H9 (cell line): Measurements from ENCODE around the gene ACSBG1. TPM values are rescaled to one million over a fixed set of nuclear protein-coding genes. Genes with fewer than 3 reads are reported as not detected.

Source experiments
- DNase-seq: peaks from one replicate; pipeline ENCODE4 v3.0.0-alpha.2; 2017
- H2AFZ ChIP-seq: one replicate; pipeline ENCODE4 v1.6.1; 2013; ENCODE audit warnings: mild to moderate bottlenecking, low read length, control low read depth, moderate library complexity
- H2AK5ac ChIP-seq: 2 replicates; pipeline ENCODE4 v1.6.1; 2013; ENCODE audit warnings: low read length, control low read depth, mixed read lengths; ENCODE audit not compliant: insufficient read length
- H2BK120ac ChIP-seq: one replicate; pipeline ENCODE4 v1.6.1; 2013; ENCODE audit warnings: low read depth, mild to moderate bottlenecking, low read length, control low read depth, inconsistent platforms; ENCODE audit not compliant: poor library complexity, severe bottlenecking
- H2BK12ac ChIP-seq: 2 replicates; pipeline ENCODE4 v1.6.1; 2013; ENCODE audit warnings: low read length, control low read depth, mixed read lengths, low read depth; ENCODE audit not compliant: insufficient read length
- H2BK15ac ChIP-seq: 2 replicates; pipeline ENCODE4 v1.6.1; 2013; ENCODE audit warnings: low read depth, low read length, control low read depth
- H2BK20ac ChIP-seq: one replicate; pipeline ENCODE4 v1.6.1; 2013; ENCODE audit warnings: low read depth, mild to moderate bottlenecking, low read length, control low read depth, inconsistent platforms; ENCODE audit not compliant: poor library complexity, severe bottlenecking
- H2BK5ac ChIP-seq: 2 replicates; pipeline ENCODE4 v1.6.1; 2013; ENCODE audit warnings: low read length, control low read depth, mixed read lengths; ENCODE audit not compliant: insufficient read length
- H3K14ac ChIP-seq: 2 replicates; pipeline ENCODE4 v1.6.1; 2013; ENCODE audit warnings: low read length, control low read depth; ENCODE audit not compliant: insufficient read depth
- H3K18ac ChIP-seq: 2 replicates; pipeline ENCODE4 v1.6.1; 2013; ENCODE audit warnings: low read depth, mild to moderate bottlenecking, mixed read lengths, low read length, control low read depth; ENCODE audit not compliant: insufficient read length
- H3K23ac ChIP-seq: 2 replicates; pipeline ENCODE4 v1.6.1; 2013; ENCODE audit warnings: low read length, control low read depth, mixed read lengths, low read depth; ENCODE audit not compliant: insufficient read length
- H3K23me2 ChIP-seq: 2 replicates; pipeline ENCODE4 v1.6.1; 2013; ENCODE audit warnings: low read depth, mild to moderate bottlenecking, mixed read lengths, low read length, control low read depth; ENCODE audit not compliant: insufficient read length, poor library complexity, severe bottlenecking
- H3K27ac ChIP-seq: 2 replicates; pipeline ENCODE4 v1.5.1; 2013; ENCODE audit warnings: low read length, control low read depth, mixed read lengths, low read depth; ENCODE audit not compliant: insufficient read length
- H3K27me3 ChIP-seq: 2 replicates; pipeline ENCODE4 v1.6.1; 2013; ENCODE audit warnings: low read length, control low read depth, inconsistent platforms; ENCODE audit not compliant: insufficient read depth
- H3K4ac ChIP-seq: 2 replicates; pipeline ENCODE4 v1.6.1; 2013; ENCODE audit warnings: low read depth, mild to moderate bottlenecking, control low read depth, inconsistent platforms, low read length, moderate library complexity
- H3K4me1 ChIP-seq: 2 replicates; pipeline ENCODE4 v1.6.1; 2013; ENCODE audit warnings: low read length, control low read depth, inconsistent platforms; ENCODE audit not compliant: insufficient read depth
- H3K4me2 ChIP-seq: 2 replicates; pipeline ENCODE4 v1.6.1; 2013; ENCODE audit warnings: low read length, control low read depth, mixed read lengths; ENCODE audit not compliant: insufficient read length, insufficient read depth
- H3K56ac ChIP-seq: 2 replicates; pipeline ENCODE4 v1.6.1; 2013; ENCODE audit warnings: low read depth, mild to moderate bottlenecking, mixed read lengths, low read length, control low read depth; ENCODE audit not compliant: insufficient read length
- H3K79me1 ChIP-seq: 2 replicates; pipeline ENCODE4 v1.6.1; 2013; ENCODE audit warnings: low read depth, mild to moderate bottlenecking, moderate library complexity, low read length, control low read depth, inconsistent platforms; ENCODE audit not compliant: insufficient read depth, poor library complexity, severe bottlenecking
- H3K79me2 ChIP-seq: 2 replicates; pipeline ENCODE4 v1.6.1; 2013; ENCODE audit warnings: low read length, control low read depth, inconsistent platforms; ENCODE audit not compliant: insufficient read depth
- H3K9ac ChIP-seq: 2 replicates; pipeline ENCODE4 v1.6.1; 2013; ENCODE audit warnings: low read length, control low read depth, mixed read lengths; ENCODE audit not compliant: insufficient read length; ENCODE audit errors: extremely low read depth
- H3K9me3 ChIP-seq: one replicate; pipeline ENCODE4 v1.6.1; 2013; ENCODE audit warnings: low read depth, low read length, inconsistent platforms; ENCODE audit not compliant: control insufficient read depth
- H3T11ph ChIP-seq: one replicate; pipeline ENCODE4 v1.6.1; 2013; ENCODE audit warnings: mild to moderate bottlenecking, low read length, control low read depth, inconsistent platforms
- H4K20me1 ChIP-seq: one replicate; pipeline ENCODE4 v1.6.1; 2013; ENCODE audit not compliant: control insufficient read depth, insufficient read length, insufficient read depth
- H4K5ac ChIP-seq: 2 replicates; pipeline ENCODE4 v1.6.1; 2013; ENCODE audit warnings: low read depth, mild to moderate bottlenecking, mixed read lengths, low read length, control low read depth; ENCODE audit not compliant: insufficient read length
- H4K8ac ChIP-seq: replicated peaks from 2 replicates; pipeline ENCODE4 v1.6.1; 2013; ENCODE audit warnings: low read length, control low read depth, mixed read lengths, low read depth; ENCODE audit not compliant: insufficient read length
- H4K91ac ChIP-seq: 2 replicates; pipeline ENCODE4 v1.6.1; 2013; ENCODE audit warnings: low read depth, mild to moderate bottlenecking, moderate library complexity, mixed read lengths, low read length, control low read depth; ENCODE audit not compliant: insufficient read length
- H3K27ac Mint-ChIP-seq, 3 experiments: 2 replicates in 2 of 3; 3 replicates in 1 of 3; pipeline ENCODE4 v1.8.0; 2020 to 2021; ENCODE audit warnings: mixed read lengths in 3 of 3, mild to moderate bottlenecking in 1 of 3, moderate library complexity in 1 of 3
- H3K27me3 Mint-ChIP-seq: 2 replicates; pipeline ENCODE4 v1.8.0; 2021; ENCODE audit warnings: low read depth, mild to moderate bottlenecking, moderate library complexity, mixed read lengths
- H3K36me3 Mint-ChIP-seq, 3 experiments: 2 replicates in 2 of 3; 3 replicates in 1 of 3; pipeline ENCODE4 v1.8.0; 2020 to 2021; ENCODE audit warnings: low read depth in 3 of 3, mixed read lengths in 3 of 3; ENCODE audit not compliant: insufficient read depth in 1 of 3
- H3K4me1 Mint-ChIP-seq, 2 experiments: 2 replicates each; pipeline ENCODE4 v1.8.0; 2020; ENCODE audit warnings: mixed read lengths in 2 of 2
- H3K4me3 Mint-ChIP-seq, 2 experiments: 2 replicates in 1 of 2; 3 replicates in 1 of 2; pipeline ENCODE4 v1.8.0; 2020 to 2021; ENCODE audit warnings: mild to moderate bottlenecking in 2 of 2, mixed read lengths in 2 of 2, moderate library complexity in 1 of 2
- H3K9me3 Mint-ChIP-seq, 2 experiments: 2 replicates in 1 of 2; 3 replicates in 1 of 2; pipeline ENCODE4 v1.8.0; 2020; ENCODE audit warnings: mild to moderate bottlenecking in 2 of 2, mixed read lengths in 2 of 2, moderate library complexity in 1 of 2
- CTCF ChIP-seq: fragments of 200-600 bp; sonication (generic); conservative IDR thresholded peaks from 3 replicates; pipeline ENCODE4 v1.8.0; 2021; ENCODE audit warnings: antibody characterized with exemption, mild to moderate bottlenecking
- WGBS: extraction: QIAGEN DNeasy Blood & Tissue Kit; methylation state at CpG from one replicate; pipeline ENCODE4 v1.1.7; 2013; ENCODE audit warnings: missing lambda C conversion rate, low lambda C conversion rate, mixed read lengths; ENCODE audit not compliant: insufficient read length; ENCODE audit errors: extremely low coverage; 5-methylcytosine and 5-hydroxymethylcytosine counted together
- total RNA-seq: library from RNA; stranded (reverse); gene quantifications from 2 replicates; pipeline ENCODE4 v1.2.1, GENCODE V29; 2021

The ACSBG1 gene
- total RNA-seq, 1 experiment from 2014 or later = 2.2 TPM

DNA sequence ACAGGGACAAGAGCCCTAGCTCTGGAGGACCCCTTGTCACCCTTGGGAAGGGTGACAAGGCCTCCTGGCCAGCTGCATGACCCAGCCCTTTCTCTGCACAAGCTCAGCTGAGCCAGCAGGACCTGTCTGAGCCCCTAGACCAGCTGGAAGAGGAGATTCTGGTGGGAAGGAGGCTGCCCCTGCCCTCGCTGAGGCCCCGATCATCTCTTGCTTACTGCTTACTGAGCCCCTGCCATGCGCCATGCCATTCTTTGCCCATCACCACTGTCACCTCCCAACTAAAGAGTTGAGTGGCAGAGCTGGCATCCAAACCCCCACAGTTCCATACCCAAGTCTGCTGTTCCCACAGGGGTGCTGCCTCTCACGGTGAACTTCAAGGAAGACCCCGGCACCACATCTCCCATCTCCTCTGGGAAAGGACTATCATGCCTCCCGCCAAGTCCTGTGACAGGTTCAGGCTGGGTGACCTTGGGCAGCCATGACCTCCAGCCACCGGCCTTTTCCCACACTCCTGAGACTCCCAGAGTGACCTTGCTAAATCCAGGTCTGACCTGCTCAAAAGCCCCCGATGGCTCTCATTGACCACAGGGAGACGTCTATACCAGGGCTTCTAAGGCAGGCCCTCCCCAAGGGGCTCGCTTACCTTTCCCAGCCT is 34.0 kb downstream of the ACSBG1 start:
- Mint-ChIP-seq H3K27ac (no peak overlapping the region), H3K4me3 (no peak overlapping the region), H3K27me3 (no peaks in the 10 kb centered on the region; the same call in 1 of the 2 replicates), H3K9me3 (no peaks in the 10 kb centered on the region), H3K36me3 (no peaks in the 10 kb centered on the region), H3K4me1 (peaks cover 0 to 2% of the 10 kb centered on the region in 2 experiments; a peak in 2 of 4 replicates)
- no peak for TF ChIP-seq CTCF
- H3K14ac ChIP-seq = no peak overlapping the region; the same call in 1 of the 2 replicates
- no peak overlapping the region for H4K5ac ChIP-seq
- no peak overlapping the region for H2BK120ac ChIP-seq
- H3T11ph ChIP-seq = no peak overlapping the region
- no peaks in the 10 kb centered on the region for H3K79me2 ChIP-seq
- no peaks in the 10 kb centered on the region for H3K79me1 ChIP-seq
- no peaks in the 10 kb centered on the region for H3K4me1 ChIP-seq
- no peak overlapping the region for H3K27ac ChIP-seq
- DNase-seq = no peak
- no peaks in the 10 kb centered on the region for H3K27me3 ChIP-seq
- no peak overlapping the region for H2BK5ac ChIP-seq
- H4K91ac ChIP-seq = no peak overlapping the region
- no peak overlapping the region for H2BK15ac ChIP-seq
- H2BK20ac ChIP-seq = no peak overlapping the region
- H3K23me2 ChIP-seq = no peaks in the 10 kb centered on the region
- no peak overlapping the region for H4K8ac ChIP-seq
- H3K9ac ChIP-seq = no peak overlapping the region
- no peaks in the 10 kb centered on the region for H4K20me1 ChIP-seq
- no peak overlapping the region for H2AK5ac ChIP-seq
- no peak overlapping the region for H3K18ac ChIP-seq
- no peak overlapping the region for H3K4ac ChIP-seq
- no peak overlapping the region for H2BK12ac ChIP-seq
- H3K23ac ChIP-seq = no peak overlapping the region
- no peak overlapping the region for H3K56ac ChIP-seq
- WGBS = no CpG with 5 or more reads among the region's 10 CpGs
- H3K4me2 ChIP-seq = no peak overlapping the region
- no peak overlapping the region for H2AFZ ChIP-seq
- H3K9me3 ChIP-seq = no peaks in the 10 kb centered on the region
